ENCODE results near the gene ZNF723. TPM values are rescaled to one million over a fixed set of nuclear protein-coding genes. Genes with fewer than 3 reads are reported as not detected.
"Not testable (repeated sequence)": the region's sequence is repeated elsewhere in the genome, so short reads cannot be mapped to it uniquely, and the experiment has no call there.

Gene ZNF723
- total and polyA plus RNA-seq, 2 of the 4 experiments (the other 2 are of a cell fraction) = not detected

DNA sequence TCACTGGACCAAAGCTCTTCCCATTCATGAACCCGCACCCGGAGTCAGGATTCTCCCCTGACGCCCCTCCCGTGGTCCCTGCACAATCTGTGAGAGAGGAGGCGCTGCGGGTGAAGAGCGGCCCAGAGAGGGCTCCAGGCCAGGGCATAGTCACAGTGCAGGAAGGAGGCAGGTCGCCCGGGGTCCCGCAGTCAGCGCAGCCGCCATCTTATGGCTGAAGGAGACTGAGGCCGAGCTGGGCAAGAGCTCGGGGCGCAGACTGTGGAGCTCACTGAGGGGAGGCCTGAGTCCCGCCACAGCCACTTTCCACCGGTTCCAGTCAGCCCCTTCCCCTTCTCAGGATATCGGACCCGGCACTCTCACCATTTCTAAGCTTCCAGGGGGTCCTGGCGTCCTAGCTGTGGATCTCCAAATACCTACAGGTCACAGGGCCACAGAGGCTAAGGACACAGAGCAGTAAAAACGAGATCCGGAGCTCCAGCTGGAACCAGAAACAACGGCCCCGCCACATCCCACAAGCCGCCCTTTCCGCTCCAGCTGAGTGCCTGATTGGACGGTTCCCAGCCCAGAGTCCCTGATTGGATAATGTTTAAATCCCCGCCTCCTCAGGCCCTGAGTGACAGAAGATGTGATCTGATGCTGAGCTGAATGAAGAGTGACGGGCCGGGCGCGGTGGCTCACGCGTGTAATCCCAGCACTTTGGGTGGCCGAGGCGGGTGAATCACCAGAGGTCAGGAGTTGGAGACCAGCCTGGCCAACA, 48.3 kb upstream of the ZNF723 start, which contains the start of gene ZNF99:
Gene ZNF99, minus strand, starts transcription at position 501 of the 760 bp plus-strand sequence. Its CDS starts 135 bp downstream, at position 366.
- WGBS, 2 experiments (ENCODE audit: extremely low coverage in 2 of 2, insufficient read length in 1 of 2) = 11% methylated on average over 16 of the region's 36 CpGs; no CpG with 5 or more reads in 1 of the 2 experiments
- BruUV-seq (replicated peaks) = no TSS peak
- Histone ChIP-seq H4K91ac (ENCODE audit: insufficient read depth, low read depth, low read length) (no peak within 1 kb of the TSS), H3K18ac (ENCODE audit: low read depth, low read length) (no peak within 1 kb of the TSS), H3K4me1 (ENCODE audit: control insufficient read depth, insufficient read depth, low read length) (no peaks in the 10 kb centered on the region), H3K4me3 (ENCODE audit: insufficient read depth, low read depth, low read length) (no peak within 1 kb of the TSS), H3K56ac (ENCODE audit: extremely low read depth, insufficient read depth, low read length) (no peak within 1 kb of the TSS), H3K9me3 (ENCODE audit: control insufficient read depth, insufficient read depth, low read length) (peaks cover 12% of the 10 kb centered on the region), H2AFZ (replicated peaks; ENCODE audit: low read length, poor library complexity) (no peak within 1 kb of the TSS), H2BK5ac (ENCODE audit: low read depth, low read length, poor library complexity, severe bottlenecking) (no peak within 1 kb of the TSS), H2BK120ac (ENCODE audit: low read depth, low read length) (no peak within 1 kb of the TSS), H3K4me2 (ENCODE audit: low read depth, low read length) (no peak within 1 kb of the TSS), H2BK20ac (ENCODE audit: low read depth, low read length) (no peak within 1 kb of the TSS), H4K5ac (ENCODE audit: low read depth, low read length) (no peak within 1 kb of the TSS), H3K36me3 (ENCODE audit: control insufficient read depth, insufficient read depth, low read length) (no peaks in the 10 kb centered on the region), H3K79me1 (ENCODE audit: low read depth in 1 of 2, low read length in 2 of 2) (no peaks in the 10 kb centered on the region), H3K27me3 (ENCODE audit: control insufficient read depth, insufficient read depth, low read length) (no peaks in the 10 kb centered on the region), H3K27ac (ENCODE audit: insufficient read depth, low read length) (no peak within 1 kb of the TSS), H3K23ac (ENCODE audit: low read depth, low read length) (no peak within 1 kb of the TSS), H4K8ac (ENCODE audit: low read depth in 2 of 2, low read length in 2 of 2) (no peak within 1 kb of the TSS), H3K14ac (replicated peaks; ENCODE audit: low read depth, low read length) (no peak within 1 kb of the TSS), H2BK15ac (ENCODE audit: low read depth, low read length) (no peak within 1 kb of the TSS), H3K9ac (ENCODE audit: low read depth, low read length) (no peak within 1 kb of the TSS), H3K9me1 (ENCODE audit: insufficient read depth, low read length) (no peaks in the 10 kb centered on the region), H3K4ac (ENCODE audit: low read depth, low read length) (no peak within 1 kb of the TSS), H2AK9ac (replicated peaks; ENCODE audit: low read depth, low read length, poor library complexity) (no peak within 1 kb of the TSS), H4K20me1 (ENCODE audit: insufficient read depth, low read length) (no peaks in the 10 kb centered on the region), H2AK5ac (ENCODE audit: low read depth, low read length) (no peak within 1 kb of the TSS)
- intact Hi-C loops (cut with micrococcal nuclease) (no loop called here), dilution Hi-C loops (cut with HindIII; ENCODE audit: low sequenced_read_pairs, unreplicated experiment) (no loop called here), in situ Hi-C loops (cut with MboI; ENCODE audit: low sequenced_read_pairs) (no loop called here)
- ChIA-PET POLR2A (ENCODE audit: unreplicated experiment) (no interaction called here), CTCF (no interaction called here)
- no peak for ATAC-seq (ENCODE audit: low read depth)
- TF ChIP-seq MAZ (IDR thresholded peaks at IDR 0.05; ENCODE audit: borderline replicate concordance, low read depth, low read length) (no peak), POLR2A (IDR thresholded peaks at IDR 0.05; ENCODE audit: low read depth, low read length) (no peak), MAFK (IDR thresholded peaks at IDR 0.05; ENCODE audit: low read depth, low read length) (no peak), RAD21 (IDR thresholded peaks at IDR 0.05; ENCODE audit: low read length) (no peak)
- TF ChIP-seq, protein P1, sequence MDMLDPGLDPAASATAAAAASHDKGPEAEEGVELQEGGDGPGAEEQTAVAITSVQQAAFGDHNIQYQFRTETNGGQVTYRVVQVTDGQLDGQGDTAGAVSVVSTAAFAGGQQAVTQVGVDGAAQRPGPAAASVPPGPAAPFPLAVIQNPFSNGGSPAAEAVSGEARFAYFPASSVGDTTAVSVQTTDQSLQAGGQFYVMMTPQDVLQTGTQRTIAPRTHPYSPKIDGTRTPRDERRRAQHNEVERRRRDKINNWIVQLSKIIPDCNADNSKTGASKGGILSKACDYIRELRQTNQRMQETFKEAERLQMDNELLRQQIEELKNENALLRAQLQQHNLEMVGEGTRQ (IDR thresholded peaks at IDR 0.05; ENCODE audit: low read depth, low read length) = no peak
- DNase-seq = no peak

DNA sequence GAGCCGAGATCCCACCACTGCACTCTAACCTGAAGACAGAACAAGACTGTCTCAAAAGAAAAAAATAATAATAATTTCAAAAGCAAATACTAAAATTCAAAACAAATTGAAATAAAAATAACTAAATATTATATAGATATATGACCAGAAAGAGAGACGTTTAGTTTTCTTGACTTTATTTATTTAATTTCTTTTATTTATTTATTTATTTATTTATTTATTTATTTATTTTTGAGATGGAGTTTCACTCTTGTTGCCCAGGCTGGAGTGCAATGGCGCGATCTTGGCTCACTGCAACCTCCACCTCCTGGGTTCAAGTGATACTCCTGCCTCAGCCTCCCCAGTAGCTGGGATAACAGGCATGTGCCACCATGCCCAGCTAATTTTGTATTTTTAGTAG, 39.2 kb upstream of the ZNF723 start:
- H4K5ac ChIP-seq (ENCODE audit: low read depth, low read length); ATAC-seq (ENCODE audit: low read depth); H3K9me1 ChIP-seq (ENCODE audit: insufficient read depth, low read length); H3K27ac ChIP-seq (ENCODE audit: insufficient read depth, low read length); dilution Hi-C loops (cut with HindIII; ENCODE audit: low sequenced_read_pairs, unreplicated experiment); H4K91ac ChIP-seq (ENCODE audit: insufficient read depth, low read depth, low read length); H3K4me1 ChIP-seq (ENCODE audit: control insufficient read depth, insufficient read depth, low read length); H2AK5ac ChIP-seq (ENCODE audit: low read depth, low read length); H2BK120ac ChIP-seq (ENCODE audit: low read depth, low read length); H2BK5ac ChIP-seq (ENCODE audit: low read depth, low read length, poor library complexity, severe bottlenecking); H3K9me3 ChIP-seq (ENCODE audit: control insufficient read depth, insufficient read depth, low read length); H3K36me3 ChIP-seq (ENCODE audit: control insufficient read depth, insufficient read depth, low read length); H3K18ac ChIP-seq (ENCODE audit: low read depth, low read length); H3K56ac ChIP-seq (ENCODE audit: extremely low read depth, insufficient read depth, low read length); in situ Hi-C loops (cut with MboI; ENCODE audit: low sequenced_read_pairs); H2AK9ac ChIP-seq (replicated peaks; ENCODE audit: low read depth, low read length, poor library complexity); H2AFZ ChIP-seq (replicated peaks; ENCODE audit: low read length, poor library complexity); H3K4me3 ChIP-seq (ENCODE audit: insufficient read depth, low read depth, low read length); DNase-seq; H2BK20ac ChIP-seq (ENCODE audit: low read depth, low read length); H3K4ac ChIP-seq (ENCODE audit: low read depth, low read length); H3K79me1 ChIP-seq (ENCODE audit: low read depth in 1 of 2, low read length in 2 of 2); BruUV-seq (replicated peaks); H2BK15ac ChIP-seq (ENCODE audit: low read depth, low read length); H3K23ac ChIP-seq (ENCODE audit: low read depth, low read length); H3K9ac ChIP-seq (ENCODE audit: low read depth, low read length); intact Hi-C loops (cut with micrococcal nuclease); H3K14ac ChIP-seq (replicated peaks; ENCODE audit: low read depth, low read length); H3K27me3 ChIP-seq (ENCODE audit: control insufficient read depth, insufficient read depth, low read length); H4K8ac ChIP-seq (ENCODE audit: low read depth in 2 of 2, low read length in 2 of 2); POLR2A ChIA-PET (ENCODE audit: unreplicated experiment); H4K20me1 ChIP-seq (ENCODE audit: insufficient read depth, low read length); H3K4me2 ChIP-seq (ENCODE audit: low read depth, low read length): not testable (repeated sequence)
- WGBS, 2 experiments (ENCODE audit: extremely low coverage in 2 of 2, insufficient read length in 1 of 2) = no CpG with 5 or more reads among the region's 4 CpGs
- CTCF ChIA-PET = interaction anchor here (0.6 kb wide), 1 partner anchor 406 kb away, joined by 3 read pairs; no protein-coding TSS in a partner anchor
